Measurements from ENCODE around the gene DLK1. TPM values are rescaled to one million over a fixed set of nuclear protein-coding genes. Genes with fewer than 3 reads are reported as not detected.

Gene DLK1
- total and polyA plus RNA-seq, 12 donors, result 1.3 to 35.0 (median 7.3) TPM

DNA sequence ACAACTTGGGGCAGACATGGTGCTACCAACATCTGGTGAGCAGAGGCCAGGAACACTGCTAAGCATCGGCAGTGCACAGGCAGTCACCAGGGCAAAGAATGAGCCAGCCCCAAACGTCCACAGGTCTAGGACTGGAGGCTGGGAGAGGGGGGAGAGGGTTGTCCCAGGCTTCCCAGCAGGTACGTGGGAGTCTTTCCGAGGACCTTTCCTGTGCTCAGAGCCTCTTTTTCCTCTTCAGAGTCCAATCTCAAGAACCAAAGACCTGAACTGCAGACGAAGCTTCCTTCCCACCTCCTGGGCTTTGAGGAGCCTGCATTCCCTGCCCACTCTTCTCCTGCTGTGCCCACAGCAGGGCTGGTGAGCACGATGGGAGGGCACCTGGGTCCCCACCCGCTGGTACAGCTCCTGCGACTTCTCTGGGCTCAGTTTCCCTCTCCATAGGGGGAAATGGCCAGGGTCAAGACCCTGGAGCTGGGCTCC, 48.7 kb downstream of the DLK1 start:
- Histone ChIP-seq H3K36me3 (no peaks in the 10 kb centered on the region), H3K27me3 (peaks cover 0 to 20% (median 2%) of the 10 kb centered on the region in 7 donors), H3K4me3 (no peak overlapping the region), H3K9me3 (peaks cover 0 to 14% (median 0%) of the 10 kb centered on the region in 11 donors), H3K27ac (no peak overlapping the region), H3K4me1 (no peaks in the 10 kb centered on the region)
- intact Hi-C loops (cut with DNase I), result no loop called here
- TF ChIP-seq, protein P1, sequence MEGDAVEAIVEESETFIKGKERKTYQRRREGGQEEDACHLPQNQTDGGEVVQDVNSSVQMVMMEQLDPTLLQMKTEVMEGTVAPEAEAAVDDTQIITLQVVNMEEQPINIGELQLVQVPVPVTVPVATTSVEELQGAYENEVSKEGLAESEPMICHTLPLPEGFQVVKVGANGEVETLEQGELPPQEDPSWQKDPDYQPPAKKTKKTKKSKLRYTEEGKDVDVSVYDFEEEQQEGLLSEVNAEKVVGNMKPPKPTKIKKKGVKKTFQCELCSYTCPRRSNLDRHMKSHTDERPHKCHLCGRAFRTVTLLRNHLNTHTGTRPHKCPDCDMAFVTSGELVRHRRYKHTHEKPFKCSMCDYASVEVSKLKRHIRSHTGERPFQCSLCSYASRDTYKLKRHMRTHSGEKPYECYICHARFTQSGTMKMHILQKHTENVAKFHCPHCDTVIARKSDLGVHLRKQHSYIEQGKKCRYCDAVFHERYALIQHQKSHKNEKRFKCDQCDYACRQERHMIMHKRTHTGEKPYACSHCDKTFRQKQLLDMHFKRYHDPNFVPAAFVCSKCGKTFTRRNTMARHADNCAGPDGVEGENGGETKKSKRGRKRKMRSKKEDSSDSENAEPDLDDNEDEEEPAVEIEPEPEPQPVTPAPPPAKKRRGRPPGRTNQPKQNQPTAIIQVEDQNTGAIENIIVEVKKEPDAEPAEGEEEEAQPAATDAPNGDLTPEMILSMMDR (IDR thresholded peaks at IDR 0.05), result no peak
- DNase-seq (no peak), ATAC-seq (no peak)
- 72% methylated on average over 8 of the region's 8 CpGs for WGBS, 2 donors

GRCh38 chr14:100775831-100776591, 49.3 kb downstream of the DLK1 start:
- peaks cover 0 to 9% (median 0%) of the 10 kb centered on the region in 11 donors for H3K9me3 ChIP-seq
- no peaks in the 10 kb centered on the region for H3K4me1 ChIP-seq
- H3K27ac ChIP-seq, result no peak overlapping the region
- TF ChIP-seq, protein P1 (IDR thresholded peaks at IDR 0.05), result no peak
- 50 to 52% methylated on average over 20 of the region's 20 CpGs for WGBS, 2 donors
- ATAC-seq, result no peak
- no peak overlapping the region for H3K4me3 ChIP-seq
- intact Hi-C loops (cut with DNase I), result no loop called here
- H3K27me3 ChIP-seq, result peaks cover 0 to 14% (median 0%) of the 10 kb centered on the region in 7 donors
- H3K36me3 ChIP-seq, result no peaks in the 10 kb centered on the region
- DNase-seq, result no peak

GRCh38 chr14:100776681-100777365, 50.1 kb downstream of the DLK1 start:
- no peak for ATAC-seq
- intact Hi-C loops (cut with DNase I), result no loop called here
- no peak for DNase-seq
- H3K27ac ChIP-seq, result no peak overlapping the region
- TF ChIP-seq, protein P1 (IDR thresholded peaks at IDR 0.05), result no peak
- H3K36me3 ChIP-seq, result no peaks in the 10 kb centered on the region
- peaks cover 0 to 12% (median 0%) of the 10 kb centered on the region in 7 donors for H3K27me3 ChIP-seq
- peaks cover 0 to 1% (median 0%) of the 10 kb centered on the region in 11 donors for H3K9me3 ChIP-seq
- H3K4me3 ChIP-seq, result no peak overlapping the region
- no peaks in the 10 kb centered on the region for H3K4me1 ChIP-seq
- WGBS, 2 donors, result 80 to 82% methylated on average over 14 of the region's 14 CpGs

- intact Hi-C loops (cut with DNase I), result no loop called here
Observed at GRCh38 chr14:100777366-100777817, 50.7 kb downstream of the DLK1 start.

More at GRCh38 chr14:100777366-100777817, 50.7 kb downstream of the DLK1 start:
- DNase-seq (no peak), ATAC-seq (no peak)
- Histone ChIP-seq H3K27me3 (peaks cover 0 to 12% (median 0%) of the 10 kb centered on the region in 7 donors), H3K27ac (no peak overlapping the region), H3K4me3 (no peak overlapping the region), H3K9me3 (no peaks in the 10 kb centered on the region), H3K36me3 (no peaks in the 10 kb centered on the region), H3K4me1 (no peaks in the 10 kb centered on the region)
- TF ChIP-seq, protein P1 (IDR thresholded peaks at IDR 0.05), result no peak
- 81 to 88% methylated on average over 11 of the region's 11 CpGs for WGBS, 2 donors
